Endothelial cell (in vitro differentiated cells): ENCODE measurements around the gene PLD6. TPM values are rescaled to one million over a fixed set of nuclear protein-coding genes. Genes with fewer than 3 reads are reported as not detected.

Experiments
- DNase-seq: peaks from one replicate; pipeline ENCODE4 v3.0.0; 2021; ENCODE audit warnings: low spot score
- H3K27ac Mint-ChIP-seq: one replicate; pipeline ENCODE4 v1.8.0; 2021; ENCODE audit warnings: mixed read lengths, inconsistent platforms; ENCODE audit not compliant: unreplicated experiment
- H3K27me3 Mint-ChIP-seq: one replicate; pipeline ENCODE4 v1.8.0; 2021; ENCODE audit warnings: mild to moderate bottlenecking, moderate library complexity, mixed read lengths, inconsistent platforms; ENCODE audit not compliant: unreplicated experiment
- H3K36me3 Mint-ChIP-seq: one replicate; pipeline ENCODE4 v1.8.0; 2021; ENCODE audit warnings: mild to moderate bottlenecking, low read depth, mixed read lengths, inconsistent platforms; ENCODE audit not compliant: unreplicated experiment
- H3K4me1 Mint-ChIP-seq: one replicate; pipeline ENCODE4 v1.8.0; 2021; ENCODE audit warnings: mild to moderate bottlenecking, mixed read lengths, inconsistent platforms; ENCODE audit not compliant: unreplicated experiment
- H3K4me3 Mint-ChIP-seq: one replicate; pipeline ENCODE4 v1.8.0; 2021; ENCODE audit warnings: mild to moderate bottlenecking, mixed read lengths, inconsistent platforms; ENCODE audit not compliant: unreplicated experiment
- H3K9me3 Mint-ChIP-seq: one replicate; pipeline ENCODE4 v1.8.0; 2021; ENCODE audit warnings: mixed read lengths, inconsistent platforms; ENCODE audit not compliant: unreplicated experiment
- CTCF ChIP-seq: fragments of 200-600 bp; sonication (generic); IDR thresholded peaks from one replicate; pipeline ENCODE4 v1.5.0; 2021; ENCODE audit warnings: antibody characterized with exemption; ENCODE audit not compliant: unreplicated experiment
- total RNA-seq: library from RNA; stranded (reverse); fragmentation: NEBNext Ultra II Directional; extraction: Animal tissue kit (Norgen Biotek cat#: 25700); gene quantifications from one replicate; pipeline ENCODE4 v1.2.1, GENCODE V29; 2021; ENCODE audit not compliant: unreplicated experiment

Gene PLD6
- total RNA-seq, 1 donor from 2014 or later = 0.21 TPM

- no peak for DNase-seq
- peaks cover 33% of the 10 kb centered on the region for H3K36me3 Mint-ChIP-seq
- TF ChIP-seq CTCF = no peak
- H3K27me3 Mint-ChIP-seq = peaks cover 4% of the 10 kb centered on the region
- H3K4me3 Mint-ChIP-seq = no peak overlapping the region
- H3K27ac Mint-ChIP-seq = no peak overlapping the region
- no peaks in the 10 kb centered on the region for H3K9me3 Mint-ChIP-seq
- H3K4me1 Mint-ChIP-seq = no peaks in the 10 kb centered on the region
These were observed 8.7 kb upstream of the PLD6 start for GRCh38 chr17:17214646-17215436.

- Mint-ChIP-seq H3K9me3 (no peaks in the 10 kb centered on the region), H3K27me3 (peaks cover 4% of the 10 kb centered on the region), H3K4me3 (peak overlapping the region; percentile 12), H3K36me3 (peaks cover 33% of the 10 kb centered on the region), H3K27ac (no peak overlapping the region), H3K4me1 (no peaks in the 10 kb centered on the region)
- no peak for DNase-seq
- TF ChIP-seq CTCF = no peak
These were observed 7.6 kb upstream of the PLD6 start for GRCh38 chr17:17213775-17214174.

- Mint-ChIP-seq H3K4me3 (no peak overlapping the region), H3K4me1 (peaks cover 8% of the 10 kb centered on the region), H3K36me3 (peaks cover 4% of the 10 kb centered on the region), H3K27ac (no peak overlapping the region), H3K9me3 (no peaks in the 10 kb centered on the region), H3K27me3 (peaks cover 2% of the 10 kb centered on the region)
- no peak for DNase-seq
- TF ChIP-seq CTCF = no peak
These were observed 1.9 kb upstream of the PLD6 start for GRCh38 chr17:17207998-17208397.

- Mint-ChIP-seq H3K4me3 (no peak overlapping the region), H3K36me3 (no peaks in the 10 kb centered on the region), H3K4me1 (peaks cover 8% of the 10 kb centered on the region), H3K27me3 (peaks cover 2% of the 10 kb centered on the region), H3K27ac (no peak overlapping the region), H3K9me3 (no peaks in the 10 kb centered on the region)
- TF ChIP-seq CTCF = no peak
- no peak for DNase-seq
These were observed 791 bp upstream of the PLD6 start for GRCh38 chr17:17206913-17207335.

- Mint-ChIP-seq H3K4me1 (peaks cover 8% of the 10 kb centered on the region), H3K36me3 (peaks cover 3% of the 10 kb centered on the region), H3K9me3 (no peaks in the 10 kb centered on the region), H3K4me3 (no peak overlapping the region), H3K27ac (no peak overlapping the region), H3K27me3 (peaks cover 2% of the 10 kb centered on the region)
- TF ChIP-seq CTCF = no peak
- DNase-seq = no peak
These were observed 587 bp downstream of the PLD6 start for GRCh38 chr17:17205368-17206123.
